Activated B cell treated with CpG ODN at 0.5 μM for 24 hours (primary cell): ENCODE data around the gene RFC2. TPM values are rescaled to one million over a fixed set of nuclear protein-coding genes. Genes with fewer than 3 reads are reported as not detected.

Experiments
- ATAC-seq: fragments of 200-7000 bp; cut with Tn5 transposase; one replicate; pipeline ENCODE4 v1.10.0; 2021; ENCODE audit warnings: low read depth, mild to moderate bottlenecking, moderate library complexity
- CTCF ChIA-PET: fragments of 350-600 bp; sonication (Branson Sonifier 250); formaldehyde crosslinking; loops from one replicate; lab custom pipeline; 2021; ENCODE audit warnings: antibody characterized with exemption; lab: Charles Lee
- POLR2A ChIA-PET: fragments of 350-600 bp; sonication (Branson Sonifier 250); formaldehyde crosslinking; loops from one replicate; lab custom pipeline; 2021; ENCODE audit warnings: antibody characterized with exemption; lab: Charles Lee
- DNase-seq: peaks from one replicate; pipeline ENCODE4 v3.0.0; 2022
- H3K27ac Mint-ChIP-seq: one replicate; pipeline ENCODE4 v1.8.0; 2020; ENCODE audit warnings: mixed read lengths
- H3K27me3 Mint-ChIP-seq: one replicate; pipeline ENCODE4 v1.8.0; 2021; ENCODE audit warnings: mixed read lengths
- H3K36me3 Mint-ChIP-seq: one replicate; pipeline ENCODE4 v1.8.0; 2021; ENCODE audit warnings: low read depth, mixed read lengths
- H3K4me1 Mint-ChIP-seq: one replicate; pipeline ENCODE4 v1.8.0; 2021; ENCODE audit warnings: mixed read lengths
- H3K4me3 Mint-ChIP-seq: one replicate; pipeline ENCODE4 v1.8.0; 2020; ENCODE audit warnings: mild to moderate bottlenecking, mixed read lengths
- H3K9me3 Mint-ChIP-seq: one replicate; pipeline ENCODE4 v1.8.0; 2020; ENCODE audit warnings: mixed read lengths
- CTCF ChIP-seq: fragments of 200-600 bp; IDR thresholded peaks from one replicate; pipeline ENCODE4 v1.8.0; 2022; ENCODE audit warnings: antibody characterized with exemption, mild to moderate bottlenecking
- intact Hi-C: fragments of 100-400 bp; cut with micrococcal nuclease; formaldehyde crosslinking; loops from one replicate; pipeline ENCODE4 v1.15.1; 2024
- total RNA-seq: library from RNA; stranded (reverse); gene quantifications from 2 replicates; pipeline ENCODE4 v1.2.3, GENCODE V29; 2022

RFC2 gene
- total RNA-seq, 1 donor from 2014 or later = 44.0 TPM

- Mint-ChIP-seq H3K36me3 (no peaks in the 10 kb centered on the region), H3K9me3 (no peaks in the 10 kb centered on the region), H3K4me1 (peaks cover 62% of the 10 kb centered on the region), H3K27ac (peak overlapping the region; percentile 83), H3K4me3 (no peak overlapping the region), H3K27me3 (no peaks in the 10 kb centered on the region)
- no peak for TF ChIP-seq CTCF
- DNase-seq (peak; percentile 22), ATAC-seq (no peak)
- CTCF ChIA-PET = interaction anchor here (0.8 to 2.0 kb wide), 7 partner anchors 8 to 125 kb away, joined by 3 to 10 read pairs (median 5); partner anchors contain the start of gene CLIP2
- intact Hi-C loops = loop anchor here (10.0 kb wide), 1 partner anchor 129 kb away; no protein-coding TSS in a partner anchor
- POLR2A ChIA-PET = interaction anchor here (0.6 to 11.9 kb wide), 8 partner anchors 11 to 96 kb away, joined by 3 to 344 read pairs (median 6); partner anchors contain the start of genes CLIP2 and LAT2
These were observed 21.2 kb upstream of the RFC2 start for GRCh38 chr7:74275401-74275881.

- Mint-ChIP-seq H3K9me3 (no peaks in the 10 kb centered on the region), H3K4me1 (peaks cover 55% of the 10 kb centered on the region), H3K27ac (peak overlapping the region; percentile 80), H3K36me3 (no peaks in the 10 kb centered on the region), H3K27me3 (no peaks in the 10 kb centered on the region), H3K4me3 (peak overlapping the region; percentile 70)
- intact Hi-C loops = loop anchor here (1.0 to 10.0 kb wide), 6 partner anchors 12 to 170 kb away; partner anchors contain the start of gene RFC2
- CTCF ChIA-PET = interaction anchor here (0.8 to 2.0 kb wide), 3 partner anchors 12 to 66 kb away, joined by 4 to 8 read pairs (median 6); partner anchors contain the start of gene CLIP2
- ATAC-seq (peak; percentile 81), DNase-seq (peak; percentile 71)
- POLR2A ChIA-PET = interaction anchor here (0.7 to 11.9 kb wide), 11 partner anchors 7 to 177 kb away, joined by 3 to 344 read pairs (median 7); partner anchors contain the start of genes CLIP2, LAT2 and RFC2
- TF ChIP-seq CTCF = no peak
These were observed 18.3 kb upstream of the RFC2 start for GRCh38 chr7:74272305-74273038.

- no peaks in the 10 kb centered on the region for H3K9me3 Mint-ChIP-seq
- no peaks in the 10 kb centered on the region for H3K36me3 Mint-ChIP-seq
- CTCF ChIA-PET = interaction anchor here (1.2 to 2.0 kb wide), 2 partner anchors 13 to 65 kb away, joined by 6 to 8 read pairs; no protein-coding TSS in a partner anchor
- peaks cover 57% of the 10 kb centered on the region for H3K4me1 Mint-ChIP-seq
- DNase-seq (no peak), ATAC-seq (no peak)
- no peaks in the 10 kb centered on the region for H3K27me3 Mint-ChIP-seq
- no peak for TF ChIP-seq CTCF
- peak overlapping the region; percentile 70 for H3K4me3 Mint-ChIP-seq
- POLR2A ChIA-PET = interaction anchor here (0.8 to 11.9 kb wide), 7 partner anchors 8 to 97 kb away, joined by 3 to 344 read pairs (median 9); partner anchors contain the start of genes CLIP2, LAT2 and RFC2
- intact Hi-C loops = loop anchor here (1.0 to 10.0 kb wide), 6 partner anchors 13 to 169 kb away; partner anchors contain the start of gene RFC2
- H3K27ac Mint-ChIP-seq = peak overlapping the region; percentile 80
These were observed 17.5 kb upstream of the RFC2 start for GRCh38 chr7:74271742-74272141.

GRCh38 chr7:74269757-74270277, 15.6 kb upstream of the RFC2 start:
- ChIA-PET CTCF (interaction anchor here (1.7 to 4.2 kb wide), 2 partner anchors 19 to 63 kb away, joined by 8 to 19 read pairs; partner anchors contain the start of gene CLIP2), POLR2A (interaction anchor here (1.4 to 11.9 kb wide), 5 partner anchors 10 to 63 kb away, joined by 4 to 344 read pairs (median 9); partner anchors contain the start of genes CLIP2 and LAT2)
- H3K4me1 Mint-ChIP-seq = peaks cover 64% of the 10 kb centered on the region
- no peaks in the 10 kb centered on the region for H3K9me3 Mint-ChIP-seq
- ATAC-seq (peak; percentile 59), DNase-seq (peak; percentile 58)
- no peak for TF ChIP-seq CTCF
- intact Hi-C loops = loop anchor here (1.0 to 10.0 kb wide), 4 partner anchors 19 to 168 kb away; partner anchors contain the start of gene CLIP2
- H3K27ac Mint-ChIP-seq = peak overlapping the region; percentile 82
- peak overlapping the region; percentile 90 for H3K4me3 Mint-ChIP-seq
- no peaks in the 10 kb centered on the region for H3K36me3 Mint-ChIP-seq
- no peaks in the 10 kb centered on the region for H3K27me3 Mint-ChIP-seq
